Chondrocyte (in vitro differentiated cells): ENCODE measurements around the gene PRKAR2B. TPM values are rescaled to one million over a fixed set of nuclear protein-coding genes. Genes with fewer than 3 reads are reported as not detected.

Source experiments
- DNase-seq: peaks from one replicate; pipeline ENCODE4 v3.0.0; 2021; ENCODE audit warnings: mixed read lengths, low spot score
- H3K27ac Mint-ChIP-seq: one replicate; pipeline ENCODE4 v1.8.0; 2021; ENCODE audit warnings: mild to moderate bottlenecking, moderate library complexity, mixed read lengths; ENCODE audit not compliant: unreplicated experiment
- H3K27me3 Mint-ChIP-seq: 2 replicates; pipeline ENCODE4 v1.8.0; 2021; ENCODE audit warnings: low read depth, mixed read lengths
- H3K36me3 Mint-ChIP-seq: 2 replicates; pipeline ENCODE4 v1.8.0; 2021; ENCODE audit warnings: low read depth, mixed read lengths
- H3K4me1 Mint-ChIP-seq: 2 replicates; pipeline ENCODE4 v1.8.0; 2021; ENCODE audit warnings: low read depth, mild to moderate bottlenecking, mixed read lengths
- H3K4me3 Mint-ChIP-seq: one replicate; pipeline ENCODE4 v1.8.0; 2021; ENCODE audit warnings: mild to moderate bottlenecking, moderate library complexity, mixed read lengths; ENCODE audit not compliant: unreplicated experiment
- H3K9me3 Mint-ChIP-seq: 2 replicates; pipeline ENCODE4 v1.8.0; 2021; ENCODE audit warnings: low read depth, mixed read lengths
- CTCF ChIP-seq: fragments of 200-600 bp; sonication (generic); IDR thresholded peaks from 2 replicates; pipeline ENCODE4 v1.5.0; 2021; ENCODE audit warnings: antibody characterized with exemption, mild to moderate bottlenecking, moderate library complexity
- long read RNA-seq: library from polyadenylated mRNA; stranded (forward); transcript quantifications from one replicate; pipeline ENCODE4 v2.0.0, GENCODE V29; 2021
- total RNA-seq: library from RNA; stranded (reverse); gene quantifications from 3 replicates; pipeline ENCODE4 v1.2.1, GENCODE V29; 2021

Gene PRKAR2B
- total RNA-seq, result 0.69 to 2.0 TPM (median 0.87 TPM) in 3 replicates
- long read RNA-seq, partial matches to known transcripts, result 0 of 2 reads
- long read RNA-seq, other reads (novel, unspliced or antisense), result 0 of 2 reads

- H3K4me3 Mint-ChIP-seq, result peak within 1 kb of the TSS; percentile 74
- no peak for DNase-seq
- no peak within 1 kb of the TSS for H3K27ac Mint-ChIP-seq
- no peaks in the 10 kb centered on the region for H3K36me3 Mint-ChIP-seq
- H3K9me3 Mint-ChIP-seq, result no peaks in the 10 kb centered on the region
- TF ChIP-seq CTCF, result peak; percentile 34
- peaks cover 14% of the 10 kb centered on the region for H3K4me1 Mint-ChIP-seq
- peaks cover 3% of the 10 kb centered on the region for H3K27me3 Mint-ChIP-seq
These were observed at the start of gene PRKAR2B for GRCh38 chr7:107044347-107045194. TSS of gene PRKAR2B (plus strand) at chr7:107044705. CDS start at chr7:107044908, 203 bp downstream.

- TF ChIP-seq CTCF, result no peak
- Mint-ChIP-seq H3K9me3 (no peaks in the 10 kb centered on the region), H3K27ac (no peak overlapping the region), H3K36me3 (no peaks in the 10 kb centered on the region), H3K27me3 (peaks cover 11% of the 10 kb centered on the region), H3K4me1 (no peaks in the 10 kb centered on the region), H3K4me3 (no peak overlapping the region)
- DNase-seq, result no peak
These were observed 49.7 kb upstream of the PRKAR2B start for GRCh38 chr7:106994833-106995232.

- peaks cover 13% of the 10 kb centered on the region for H3K27me3 Mint-ChIP-seq
- H3K9me3 Mint-ChIP-seq, result no peaks in the 10 kb centered on the region
- H3K36me3 Mint-ChIP-seq, result no peaks in the 10 kb centered on the region
- no peak overlapping the region for H3K4me3 Mint-ChIP-seq
- no peak for TF ChIP-seq CTCF
- H3K4me1 Mint-ChIP-seq, result no peaks in the 10 kb centered on the region
- no peak for DNase-seq
- H3K27ac Mint-ChIP-seq, result no peak overlapping the region
These were observed 46.8 kb upstream of the PRKAR2B start for GRCh38 chr7:106997487-106998271.

GRCh38 chr7:106999023-106999422 lies 45.5 kb upstream of the PRKAR2B start:
- Mint-ChIP-seq H3K27ac (no peak overlapping the region), H3K9me3 (no peaks in the 10 kb centered on the region), H3K27me3 (peaks cover 13% of the 10 kb centered on the region), H3K4me3 (no peak overlapping the region), H3K36me3 (no peaks in the 10 kb centered on the region), H3K4me1 (no peaks in the 10 kb centered on the region)
- no peak for TF ChIP-seq CTCF
- DNase-seq, result no peak

GRCh38 chr7:107001490-107001889 lies 43.0 kb upstream of the PRKAR2B start:
- H3K27me3 Mint-ChIP-seq, result peaks cover 10% of the 10 kb centered on the region
- no peak for DNase-seq
- no peak overlapping the region for H3K27ac Mint-ChIP-seq
- no peaks in the 10 kb centered on the region for H3K36me3 Mint-ChIP-seq
- no peaks in the 10 kb centered on the region for H3K9me3 Mint-ChIP-seq
- TF ChIP-seq CTCF, result no peak
- no peak overlapping the region for H3K4me3 Mint-ChIP-seq
- H3K4me1 Mint-ChIP-seq, result no peaks in the 10 kb centered on the region
